ENCODE results near the gene PIP5K1C. TPM values are rescaled to one million over a fixed set of nuclear protein-coding genes. Genes with fewer than 3 reads are reported as not detected.

Gene PIP5K1C
- total RNA-seq, 1 experiment from 2014 or later, result 13.3 TPM

DNA sequence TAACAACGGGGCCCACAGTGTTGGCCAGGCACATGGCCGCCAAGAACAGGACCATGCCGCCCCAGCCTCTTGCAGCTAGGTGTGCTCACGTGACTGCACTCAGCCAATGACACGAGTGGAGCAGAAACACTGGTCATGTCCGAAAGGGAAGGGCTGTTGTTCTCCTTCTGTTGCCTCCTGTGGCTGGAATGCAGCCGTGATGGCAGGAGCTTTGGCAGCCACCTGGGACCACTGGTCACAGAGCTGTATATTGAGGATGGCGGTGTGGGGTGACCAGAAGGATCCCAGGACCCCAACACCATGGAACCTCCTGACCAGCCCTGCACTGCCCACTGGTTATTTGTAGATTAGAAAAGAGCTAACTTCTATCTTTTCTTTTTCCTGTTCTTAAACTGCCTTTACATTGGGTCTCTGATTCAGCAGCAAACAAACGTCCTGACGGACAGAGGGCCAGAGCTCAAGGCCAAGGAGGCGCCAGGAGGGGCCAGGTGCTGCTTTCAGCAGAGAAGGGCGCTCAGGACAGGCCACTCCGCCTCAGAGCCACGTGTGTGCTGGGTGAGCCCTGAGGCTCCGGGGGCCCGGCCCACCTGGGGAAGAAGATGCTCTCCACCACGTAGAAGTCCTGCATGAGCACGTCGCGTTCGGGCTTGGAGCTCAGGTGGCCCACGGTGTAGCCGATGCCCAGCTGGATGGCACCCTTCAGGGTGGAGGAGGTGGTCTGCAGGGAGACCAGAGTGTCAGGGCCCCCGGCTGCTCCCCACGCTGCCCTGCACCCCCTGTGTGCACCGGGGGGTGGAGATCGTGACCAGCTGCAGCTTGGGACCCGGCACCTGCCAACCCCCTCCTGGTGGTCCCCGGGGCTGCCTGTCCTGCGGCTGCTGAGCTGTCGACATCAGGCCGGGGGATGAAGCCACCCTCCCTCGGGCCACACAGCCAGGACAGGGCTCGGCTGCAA, 38.7 kb downstream of the PIP5K1C start:
- H3K27ac Mint-ChIP-seq (ENCODE audit: low read depth, unreplicated experiment), result no peak overlapping the region
- intact Hi-C loops (cut with micrococcal nuclease), result no loop called here
- TF ChIP-seq CTCF (IDR thresholded peaks at IDR 0.05; ENCODE audit: unreplicated experiment), result no peak
- H3K9me3 Mint-ChIP-seq (ENCODE audit: unreplicated experiment), result no peaks in the 10 kb centered on the region
- no peaks in the 10 kb centered on the region for H3K4me1 Mint-ChIP-seq (ENCODE audit: insufficient read depth, unreplicated experiment)
- ChIA-PET CTCF (interaction anchor here (0.6 to 1.0 kb wide), 5 partner anchors 10 to 943 kb away, joined by 3 to 4 read pairs (median 3); no protein-coding TSS in a partner anchor), POLR2A (interaction anchor here (0.7 kb wide), 1 partner anchor 14 kb away, joined by 3 read pairs; no protein-coding TSS in a partner anchor)
- no TSS peak for BruUV-seq (replicated peaks)
- no peak for DNase-seq (ENCODE audit: unreplicated experiment)
- peaks cover 20% of the 10 kb centered on the region for H3K36me3 Mint-ChIP-seq (ENCODE audit: insufficient read depth, unreplicated experiment)
- no peaks in the 10 kb centered on the region for H3K27me3 Mint-ChIP-seq (ENCODE audit: insufficient read depth, unreplicated experiment)
- H3K4me3 Mint-ChIP-seq (ENCODE audit: unreplicated experiment), result no peak overlapping the region

- CTCF ChIA-PET, result interaction anchor here (0.7 kb wide), 1 partner anchor 11 kb away, joined by 3 read pairs; no protein-coding TSS in a partner anchor
- no peaks in the 10 kb centered on the region for H3K4me1 Mint-ChIP-seq (ENCODE audit: insufficient read depth, unreplicated experiment)
- POLR2A ChIA-PET, result interaction anchor here (0.7 kb wide), 2 partner anchors 15 to 442 kb away, joined by 3 read pairs; no protein-coding TSS in a partner anchor
- DNase-seq (ENCODE audit: unreplicated experiment), result no peak
- H3K27ac Mint-ChIP-seq (ENCODE audit: low read depth, unreplicated experiment), result no peak overlapping the region
- no TSS peak for BruUV-seq (replicated peaks)
- H3K4me3 Mint-ChIP-seq (ENCODE audit: unreplicated experiment), result no peak overlapping the region
- no peak for TF ChIP-seq CTCF (IDR thresholded peaks at IDR 0.05; ENCODE audit: unreplicated experiment)
- intact Hi-C loops (cut with micrococcal nuclease), result no loop called here
- H3K36me3 Mint-ChIP-seq (ENCODE audit: insufficient read depth, unreplicated experiment), result peaks cover 20% of the 10 kb centered on the region
- H3K9me3 Mint-ChIP-seq (ENCODE audit: unreplicated experiment), result no peaks in the 10 kb centered on the region
- H3K27me3 Mint-ChIP-seq (ENCODE audit: insufficient read depth, unreplicated experiment), result no peaks in the 10 kb centered on the region
These were observed 39.6 kb downstream of the PIP5K1C start for GRCh38 chr19:3660493-3661219.

DNA sequence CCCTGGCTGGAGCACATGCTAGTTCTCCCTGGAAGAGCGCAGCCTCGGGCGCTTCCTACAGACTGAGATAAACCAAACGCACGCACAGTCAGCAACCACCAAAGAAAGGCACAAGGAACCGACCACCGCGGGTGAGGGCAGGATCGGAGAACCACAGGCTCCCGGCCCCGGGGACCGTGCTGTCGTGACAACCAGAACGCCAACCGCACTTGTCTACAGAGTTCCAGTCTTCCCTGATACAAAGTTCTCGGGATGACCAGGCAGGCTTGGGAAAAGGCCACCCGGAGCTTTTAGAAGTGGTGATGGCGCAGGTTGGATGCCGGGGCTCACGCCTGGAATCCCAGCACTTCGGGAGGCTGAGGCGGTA, 40.5 kb downstream of the PIP5K1C start:
- BruUV-seq (replicated peaks), result no TSS peak
- H3K9me3 Mint-ChIP-seq (ENCODE audit: unreplicated experiment), result no peaks in the 10 kb centered on the region
- no peak for TF ChIP-seq CTCF (IDR thresholded peaks at IDR 0.05; ENCODE audit: unreplicated experiment)
- H3K27ac Mint-ChIP-seq (ENCODE audit: low read depth, unreplicated experiment), result no peak overlapping the region
- CTCF ChIA-PET, result interaction anchor here (0.7 kb wide), 1 partner anchor 34 kb away, joined by 3 read pairs; no protein-coding TSS in a partner anchor
- no peak for DNase-seq (ENCODE audit: unreplicated experiment)
- POLR2A ChIA-PET, result no interaction called here
- H3K36me3 Mint-ChIP-seq (ENCODE audit: insufficient read depth, unreplicated experiment), result peaks cover 20% of the 10 kb centered on the region
- H3K4me3 Mint-ChIP-seq (ENCODE audit: unreplicated experiment), result no peak overlapping the region
- no peaks in the 10 kb centered on the region for H3K4me1 Mint-ChIP-seq (ENCODE audit: insufficient read depth, unreplicated experiment)
- no peaks in the 10 kb centered on the region for H3K27me3 Mint-ChIP-seq (ENCODE audit: insufficient read depth, unreplicated experiment)
- intact Hi-C loops (cut with micrococcal nuclease), result no loop called here

Measured in MCF 10A (cell line).